Measurements from ENCODE around the gene S100B.
"Not testable (repeated sequence)": the region's sequence is repeated elsewhere in the genome, so short reads cannot be mapped to it uniquely, and the experiment has no call there.

S100B gene

GRCh38 chr21:46581780-46582307 lies 23.0 kb downstream of the S100B start:
- Histone ChIP-seq H3K9me3 (ENCODE audit: control insufficient read depth, low read length) (no peaks in the 10 kb centered on the region), H3K4me1 (ENCODE audit: control insufficient read depth, insufficient read depth, low read length) (no peaks in the 10 kb centered on the region), H3K27ac (ENCODE audit: insufficient read depth, low read depth, low read length, poor library complexity, severe bottlenecking) (no peak overlapping the region), H3K4me3 (ENCODE audit: insufficient read depth, low read depth, low read length) (no peak overlapping the region), H3K27me3 (ENCODE audit: control insufficient read depth, insufficient read depth, low read length, poor library complexity, severe bottlenecking) (no peaks in the 10 kb centered on the region), H3K36me3 (ENCODE audit: control insufficient read depth, insufficient read depth, low read length) (peaks cover 6% of the 10 kb centered on the region)
- 93 to 95% methylated on average over 5 of the region's 5 CpGs for WGBS, 2 experiments

- H3K27me3 ChIP-seq (ENCODE audit: control insufficient read depth, insufficient read depth, low read length, poor library complexity, severe bottlenecking); H3K4me3 ChIP-seq (ENCODE audit: insufficient read depth, low read depth, low read length); H3K36me3 ChIP-seq (ENCODE audit: control insufficient read depth, insufficient read depth, low read length); H3K4me1 ChIP-seq (ENCODE audit: control insufficient read depth, insufficient read depth, low read length); H3K9me3 ChIP-seq (ENCODE audit: control insufficient read depth, low read length); H3K27ac ChIP-seq (ENCODE audit: insufficient read depth, low read depth, low read length, poor library complexity, severe bottlenecking): not testable (repeated sequence)
- 86 to 100% methylated on average over 2 of the region's 2 CpGs for WGBS, 2 experiments
Observed at GRCh38 chr21:46579394-46579793, 25.5 kb downstream of the S100B start.

GRCh38 chr21:46577786-46578185 lies 27.1 kb downstream of the S100B start:
- not testable (repeated sequence) for H3K27ac ChIP-seq (ENCODE audit: insufficient read depth, low read depth, low read length, poor library complexity, severe bottlenecking); H3K4me1 ChIP-seq (ENCODE audit: control insufficient read depth, insufficient read depth, low read length); H3K9me3 ChIP-seq (ENCODE audit: control insufficient read depth, low read length); H3K4me3 ChIP-seq (ENCODE audit: insufficient read depth, low read depth, low read length); H3K36me3 ChIP-seq (ENCODE audit: control insufficient read depth, insufficient read depth, low read length); H3K27me3 ChIP-seq (ENCODE audit: control insufficient read depth, insufficient read depth, low read length, poor library complexity, severe bottlenecking)
- 93 to 94% methylated on average over 5 of the region's 5 CpGs for WGBS, 2 experiments

GRCh38 chr21:46572850-46573249 lies 32.0 kb downstream of the S100B start:
- H3K4me3 ChIP-seq (ENCODE audit: insufficient read depth, low read depth, low read length): no peak overlapping the region
- H3K27ac ChIP-seq (ENCODE audit: insufficient read depth, low read depth, low read length, poor library complexity, severe bottlenecking): no peak overlapping the region
- WGBS, 2 experiments: 91 to 93% methylated on average over 1 of the region's 1 CpG
- no peaks in the 10 kb centered on the region for H3K27me3 ChIP-seq (ENCODE audit: control insufficient read depth, insufficient read depth, low read length, poor library complexity, severe bottlenecking)
- H3K36me3 ChIP-seq (ENCODE audit: control insufficient read depth, insufficient read depth, low read length): peaks cover 23% of the 10 kb centered on the region
- H3K9me3 ChIP-seq (ENCODE audit: control insufficient read depth, low read length): no peaks in the 10 kb centered on the region
- H3K4me1 ChIP-seq (ENCODE audit: control insufficient read depth, insufficient read depth, low read length): no peaks in the 10 kb centered on the region

- H3K4me3 ChIP-seq (ENCODE audit: insufficient read depth, low read depth, low read length): no peak overlapping the region
- H3K27ac ChIP-seq (ENCODE audit: insufficient read depth, low read depth, low read length, poor library complexity, severe bottlenecking): no peak overlapping the region
- H3K27me3 ChIP-seq (ENCODE audit: control insufficient read depth, insufficient read depth, low read length, poor library complexity, severe bottlenecking): no peaks in the 10 kb centered on the region
- no peaks in the 10 kb centered on the region for H3K9me3 ChIP-seq (ENCODE audit: control insufficient read depth, low read length)
- no peaks in the 10 kb centered on the region for H3K4me1 ChIP-seq (ENCODE audit: control insufficient read depth, insufficient read depth, low read length)
- H3K36me3 ChIP-seq (ENCODE audit: control insufficient read depth, insufficient read depth, low read length): peaks cover 30% of the 10 kb centered on the region
Observed at GRCh38 chr21:46570631-46571030, 34.3 kb downstream of the S100B start.

- no peaks in the 10 kb centered on the region for H3K4me1 ChIP-seq (ENCODE audit: control insufficient read depth, insufficient read depth, low read length)
- H3K36me3 ChIP-seq (ENCODE audit: control insufficient read depth, insufficient read depth, low read length): peaks cover 30% of the 10 kb centered on the region
- 94 to 95% methylated on average over 1 to 2 of the region's 2 CpGs for WGBS, 2 experiments
- H3K27me3 ChIP-seq (ENCODE audit: control insufficient read depth, insufficient read depth, low read length, poor library complexity, severe bottlenecking): no peaks in the 10 kb centered on the region
- H3K4me3 ChIP-seq (ENCODE audit: insufficient read depth, low read depth, low read length): no peak overlapping the region
- H3K9me3 ChIP-seq (ENCODE audit: control insufficient read depth, low read length): no peaks in the 10 kb centered on the region
- no peak overlapping the region for H3K27ac ChIP-seq (ENCODE audit: insufficient read depth, low read depth, low read length, poor library complexity, severe bottlenecking)
Observed at GRCh38 chr21:46570119-46570518, 34.8 kb downstream of the S100B start.

GRCh38 chr21:46569081-46569480 lies 35.8 kb downstream of the S100B start:
- 92 to 100% methylated on average over 1 of the region's 1 CpG for WGBS, 2 experiments
- Histone ChIP-seq H3K4me3 (ENCODE audit: insufficient read depth, low read depth, low read length) (no peak overlapping the region), H3K27ac (ENCODE audit: insufficient read depth, low read depth, low read length, poor library complexity, severe bottlenecking) (no peak overlapping the region), H3K27me3 (ENCODE audit: control insufficient read depth, insufficient read depth, low read length, poor library complexity, severe bottlenecking) (no peaks in the 10 kb centered on the region), H3K9me3 (ENCODE audit: control insufficient read depth, low read length) (no peaks in the 10 kb centered on the region), H3K4me1 (ENCODE audit: control insufficient read depth, insufficient read depth, low read length) (no peaks in the 10 kb centered on the region), H3K36me3 (ENCODE audit: control insufficient read depth, insufficient read depth, low read length) (peaks cover 32% of the 10 kb centered on the region)

GRCh38 chr21:46568562-46568961 lies 36.3 kb downstream of the S100B start:
- 97 to 99% methylated on average over 3 to 4 of the region's 4 CpGs for WGBS, 2 experiments
- no peaks in the 10 kb centered on the region for H3K9me3 ChIP-seq (ENCODE audit: control insufficient read depth, low read length)
- H3K27ac ChIP-seq (ENCODE audit: insufficient read depth, low read depth, low read length, poor library complexity, severe bottlenecking): no peak overlapping the region
- H3K4me3 ChIP-seq (ENCODE audit: insufficient read depth, low read depth, low read length): no peak overlapping the region
- H3K4me1 ChIP-seq (ENCODE audit: control insufficient read depth, insufficient read depth, low read length): no peaks in the 10 kb centered on the region
- H3K36me3 ChIP-seq (ENCODE audit: control insufficient read depth, insufficient read depth, low read length): peaks cover 36% of the 10 kb centered on the region
- no peaks in the 10 kb centered on the region for H3K27me3 ChIP-seq (ENCODE audit: control insufficient read depth, insufficient read depth, low read length, poor library complexity, severe bottlenecking)

GRCh38 chr21:46567348-46567747 lies 37.5 kb downstream of the S100B start:
- H3K36me3 ChIP-seq (ENCODE audit: control insufficient read depth, insufficient read depth, low read length): peaks cover 36% of the 10 kb centered on the region
- H3K4me1 ChIP-seq (ENCODE audit: control insufficient read depth, insufficient read depth, low read length): no peaks in the 10 kb centered on the region
- 95 to 96% methylated on average over 15 of the region's 15 CpGs for WGBS, 2 experiments
- no peak overlapping the region for H3K4me3 ChIP-seq (ENCODE audit: insufficient read depth, low read depth, low read length)
- no peak overlapping the region for H3K27ac ChIP-seq (ENCODE audit: insufficient read depth, low read depth, low read length, poor library complexity, severe bottlenecking)
- H3K27me3 ChIP-seq (ENCODE audit: control insufficient read depth, insufficient read depth, low read length, poor library complexity, severe bottlenecking): no peaks in the 10 kb centered on the region
- H3K9me3 ChIP-seq (ENCODE audit: control insufficient read depth, low read length): no peaks in the 10 kb centered on the region

- Histone ChIP-seq H3K27me3 (ENCODE audit: control insufficient read depth, insufficient read depth, low read length, poor library complexity, severe bottlenecking) (no peaks in the 10 kb centered on the region), H3K9me3 (ENCODE audit: control insufficient read depth, low read length) (no peaks in the 10 kb centered on the region), H3K4me3 (ENCODE audit: insufficient read depth, low read depth, low read length) (no peak overlapping the region), H3K36me3 (ENCODE audit: control insufficient read depth, insufficient read depth, low read length) (peaks cover 31% of the 10 kb centered on the region), H3K27ac (ENCODE audit: insufficient read depth, low read depth, low read length, poor library complexity, severe bottlenecking) (no peak overlapping the region), H3K4me1 (ENCODE audit: control insufficient read depth, insufficient read depth, low read length) (no peaks in the 10 kb centered on the region)
- 94 to 95% methylated on average over 10 of the region's 10 CpGs for WGBS, 2 experiments
Observed at GRCh38 chr21:46564391-46564790, 40.5 kb downstream of the S100B start.

- no peak overlapping the region for H3K27ac ChIP-seq (ENCODE audit: insufficient read depth, low read depth, low read length, poor library complexity, severe bottlenecking)
- peaks cover 24% of the 10 kb centered on the region for H3K36me3 ChIP-seq (ENCODE audit: control insufficient read depth, insufficient read depth, low read length)
- H3K9me3 ChIP-seq (ENCODE audit: control insufficient read depth, low read length): no peaks in the 10 kb centered on the region
- 96% methylated on average over 14 of the region's 14 CpGs for WGBS, 2 experiments
- H3K27me3 ChIP-seq (ENCODE audit: control insufficient read depth, insufficient read depth, low read length, poor library complexity, severe bottlenecking): no peaks in the 10 kb centered on the region
- no peak overlapping the region for H3K4me3 ChIP-seq (ENCODE audit: insufficient read depth, low read depth, low read length)
- H3K4me1 ChIP-seq (ENCODE audit: control insufficient read depth, insufficient read depth, low read length): no peaks in the 10 kb centered on the region
Observed at GRCh38 chr21:46562964-46563607, 41.8 kb downstream of the S100B start.
